ENCODE results near the gene ARHGDIB. TPM values are rescaled to one million over a fixed set of nuclear protein-coding genes. Genes with fewer than 3 reads are reported as not detected.

Gene ARHGDIB
- total RNA-seq, 1 experiment from 2014 or later = 1.6 TPM

DNA sequence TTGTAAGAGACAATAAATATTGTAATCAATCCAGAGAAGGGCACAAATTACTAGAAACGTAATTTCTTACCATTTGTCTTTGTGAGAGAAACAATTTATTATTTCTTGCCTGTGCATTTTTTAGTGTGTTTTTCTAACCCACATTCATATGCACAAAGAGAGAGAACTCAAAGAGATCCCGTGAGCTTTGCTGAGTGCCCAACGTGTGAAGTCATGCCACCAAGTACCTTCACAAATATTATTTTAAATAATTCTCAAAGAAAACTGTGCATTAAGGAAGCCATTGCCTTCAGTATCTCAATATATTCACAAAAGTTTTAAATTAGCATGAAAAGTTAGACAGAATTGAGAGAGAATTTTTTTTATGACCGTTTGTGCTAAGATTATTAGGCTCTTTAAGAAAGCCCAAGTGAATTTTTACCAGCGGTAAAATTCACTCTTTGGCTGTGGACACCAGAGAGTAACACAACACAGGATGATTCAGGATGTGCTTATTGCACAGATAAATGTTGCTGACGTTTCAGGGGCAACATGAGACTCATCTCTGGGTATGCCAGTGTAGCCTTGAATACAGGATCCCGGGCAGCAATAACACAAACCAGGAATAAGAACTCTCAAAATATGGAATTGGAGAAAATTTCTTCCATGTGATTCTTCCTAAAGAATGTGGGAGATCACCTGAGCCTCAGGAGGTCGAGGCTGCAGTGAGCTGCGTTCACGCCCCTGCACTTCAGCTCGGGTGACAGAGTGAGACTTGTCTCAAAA, 2.9 kb downstream of the ARHGDIB start:
- no peak overlapping the region for H3K27ac Mint-ChIP-seq
- H3K27me3 Mint-ChIP-seq (ENCODE audit: low read depth) = no peaks in the 10 kb centered on the region; the same call in 1 of the 2 replicates
- no peaks in the 10 kb centered on the region for H3K9me3 Mint-ChIP-seq
- H3K4me3 Mint-ChIP-seq = no peak overlapping the region
- CTCF ChIA-PET = interaction anchor here (1.3 kb wide), 1 partner anchor 22 kb away, joined by 4 read pairs; no protein-coding TSS in a partner anchor
- peaks cover 42% of the 10 kb centered on the region for H3K4me1 Mint-ChIP-seq
- POLR2A ChIA-PET = no interaction called here
- DNase-seq (ENCODE audit: low spot score) (no peak), ATAC-seq (no peak)
- no peaks in the 10 kb centered on the region for H3K36me3 Mint-ChIP-seq
- no peak for TF ChIP-seq SP1 (CRISPR knock-in tag; conservative IDR thresholded peaks at IDR 0.05)
- TF ChIP-seq ZNF671 (CRISPR knock-in tag; IDR thresholded peaks at IDR 0.05) = no peak
- TF ChIP-seq ZNF121 (CRISPR knock-in tag; IDR thresholded peaks at IDR 0.05) = no peak
- TF ChIP-seq, protein P1, sequence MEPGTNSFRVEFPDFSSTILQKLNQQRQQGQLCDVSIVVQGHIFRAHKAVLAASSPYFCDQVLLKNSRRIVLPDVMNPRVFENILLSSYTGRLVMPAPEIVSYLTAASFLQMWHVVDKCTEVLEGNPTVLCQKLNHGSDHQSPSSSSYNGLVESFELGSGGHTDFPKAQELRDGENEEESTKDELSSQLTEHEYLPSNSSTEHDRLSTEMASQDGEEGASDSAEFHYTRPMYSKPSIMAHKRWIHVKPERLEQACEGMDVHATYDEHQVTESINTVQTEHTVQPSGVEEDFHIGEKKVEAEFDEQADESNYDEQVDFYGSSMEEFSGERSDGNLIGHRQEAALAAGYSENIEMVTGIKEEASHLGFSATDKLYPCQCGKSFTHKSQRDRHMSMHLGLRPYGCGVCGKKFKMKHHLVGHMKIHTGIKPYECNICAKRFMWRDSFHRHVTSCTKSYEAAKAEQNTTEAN (CRISPR knock-in tag; IDR thresholded peaks at IDR 0.05) = no peak
- no peak for TF ChIP-seq FOXP1 (CRISPR knock-in tag; IDR thresholded peaks at IDR 0.05; ENCODE audit: borderline replicate concordance)

DNA sequence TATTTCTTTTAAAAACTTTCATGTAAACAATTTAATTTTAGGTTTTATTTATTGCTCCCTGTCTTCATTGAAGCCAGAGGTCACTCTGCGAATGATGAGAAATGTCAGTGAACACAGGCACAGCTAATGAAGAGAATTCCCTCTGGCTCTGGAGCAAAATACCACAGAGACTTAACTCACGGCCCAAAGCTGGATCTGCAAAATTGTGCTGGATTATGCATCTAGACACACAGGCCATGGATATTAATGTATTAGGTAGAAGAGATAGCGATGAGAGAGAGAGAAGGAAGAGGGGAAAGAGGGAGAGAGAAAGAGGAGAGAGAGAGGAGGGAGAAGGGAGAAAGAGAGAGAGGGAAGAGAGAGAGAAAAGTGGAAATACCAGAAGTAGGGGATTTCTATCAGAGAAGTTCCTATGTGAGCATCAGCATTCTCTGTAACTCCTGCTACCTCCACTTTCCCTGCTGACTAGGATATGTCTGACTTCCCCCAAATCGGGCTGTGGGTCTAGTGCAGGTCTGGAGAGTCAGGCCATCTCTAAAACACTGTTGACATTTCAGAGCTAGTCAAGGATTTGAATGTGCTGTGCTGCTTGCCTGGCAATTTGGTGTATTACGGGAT, 3.7 kb downstream of the ARHGDIB start:
- ChIA-PET POLR2A (no interaction called here), CTCF (no interaction called here)
- Mint-ChIP-seq H3K36me3 (no peaks in the 10 kb centered on the region), H3K4me3 (no peak overlapping the region), H3K9me3 (no peaks in the 10 kb centered on the region), H3K4me1 (peaks cover 42% of the 10 kb centered on the region), H3K27ac (no peak overlapping the region), H3K27me3 (ENCODE audit: low read depth) (no peaks in the 10 kb centered on the region; the same call in 1 of the 2 replicates)
- TF ChIP-seq, protein P2, sequence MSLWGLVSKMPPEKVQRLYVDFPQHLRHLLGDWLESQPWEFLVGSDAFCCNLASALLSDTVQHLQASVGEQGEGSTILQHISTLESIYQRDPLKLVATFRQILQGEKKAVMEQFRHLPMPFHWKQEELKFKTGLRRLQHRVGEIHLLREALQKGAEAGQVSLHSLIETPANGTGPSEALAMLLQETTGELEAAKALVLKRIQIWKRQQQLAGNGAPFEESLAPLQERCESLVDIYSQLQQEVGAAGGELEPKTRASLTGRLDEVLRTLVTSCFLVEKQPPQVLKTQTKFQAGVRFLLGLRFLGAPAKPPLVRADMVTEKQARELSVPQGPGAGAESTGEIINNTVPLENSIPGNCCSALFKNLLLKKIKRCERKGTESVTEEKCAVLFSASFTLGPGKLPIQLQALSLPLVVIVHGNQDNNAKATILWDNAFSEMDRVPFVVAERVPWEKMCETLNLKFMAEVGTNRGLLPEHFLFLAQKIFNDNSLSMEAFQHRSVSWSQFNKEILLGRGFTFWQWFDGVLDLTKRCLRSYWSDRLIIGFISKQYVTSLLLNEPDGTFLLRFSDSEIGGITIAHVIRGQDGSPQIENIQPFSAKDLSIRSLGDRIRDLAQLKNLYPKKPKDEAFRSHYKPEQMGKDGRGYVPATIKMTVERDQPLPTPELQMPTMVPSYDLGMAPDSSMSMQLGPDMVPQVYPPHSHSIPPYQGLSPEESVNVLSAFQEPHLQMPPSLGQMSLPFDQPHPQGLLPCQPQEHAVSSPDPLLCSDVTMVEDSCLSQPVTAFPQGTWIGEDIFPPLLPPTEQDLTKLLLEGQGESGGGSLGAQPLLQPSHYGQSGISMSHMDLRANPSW (CRISPR knock-in tag; conservative IDR thresholded peaks at IDR 0.05; ENCODE audit: low read depth) = no peak
- TF ChIP-seq OVOL2 (CRISPR knock-in tag; IDR thresholded peaks at IDR 0.05; ENCODE audit: borderline replicate concordance) = no peak
- TF ChIP-seq, protein P3, sequence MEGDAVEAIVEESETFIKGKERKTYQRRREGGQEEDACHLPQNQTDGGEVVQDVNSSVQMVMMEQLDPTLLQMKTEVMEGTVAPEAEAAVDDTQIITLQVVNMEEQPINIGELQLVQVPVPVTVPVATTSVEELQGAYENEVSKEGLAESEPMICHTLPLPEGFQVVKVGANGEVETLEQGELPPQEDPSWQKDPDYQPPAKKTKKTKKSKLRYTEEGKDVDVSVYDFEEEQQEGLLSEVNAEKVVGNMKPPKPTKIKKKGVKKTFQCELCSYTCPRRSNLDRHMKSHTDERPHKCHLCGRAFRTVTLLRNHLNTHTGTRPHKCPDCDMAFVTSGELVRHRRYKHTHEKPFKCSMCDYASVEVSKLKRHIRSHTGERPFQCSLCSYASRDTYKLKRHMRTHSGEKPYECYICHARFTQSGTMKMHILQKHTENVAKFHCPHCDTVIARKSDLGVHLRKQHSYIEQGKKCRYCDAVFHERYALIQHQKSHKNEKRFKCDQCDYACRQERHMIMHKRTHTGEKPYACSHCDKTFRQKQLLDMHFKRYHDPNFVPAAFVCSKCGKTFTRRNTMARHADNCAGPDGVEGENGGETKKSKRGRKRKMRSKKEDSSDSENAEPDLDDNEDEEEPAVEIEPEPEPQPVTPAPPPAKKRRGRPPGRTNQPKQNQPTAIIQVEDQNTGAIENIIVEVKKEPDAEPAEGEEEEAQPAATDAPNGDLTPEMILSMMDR (IDR thresholded peaks at IDR 0.05) = no peak
- no peak for TF ChIP-seq MYBL2 (CRISPR knock-in tag; IDR thresholded peaks at IDR 0.05)
- no peak for TF ChIP-seq HMGA2 (CRISPR knock-in tag; IDR thresholded peaks at IDR 0.05)
- TF ChIP-seq, protein P4, sequence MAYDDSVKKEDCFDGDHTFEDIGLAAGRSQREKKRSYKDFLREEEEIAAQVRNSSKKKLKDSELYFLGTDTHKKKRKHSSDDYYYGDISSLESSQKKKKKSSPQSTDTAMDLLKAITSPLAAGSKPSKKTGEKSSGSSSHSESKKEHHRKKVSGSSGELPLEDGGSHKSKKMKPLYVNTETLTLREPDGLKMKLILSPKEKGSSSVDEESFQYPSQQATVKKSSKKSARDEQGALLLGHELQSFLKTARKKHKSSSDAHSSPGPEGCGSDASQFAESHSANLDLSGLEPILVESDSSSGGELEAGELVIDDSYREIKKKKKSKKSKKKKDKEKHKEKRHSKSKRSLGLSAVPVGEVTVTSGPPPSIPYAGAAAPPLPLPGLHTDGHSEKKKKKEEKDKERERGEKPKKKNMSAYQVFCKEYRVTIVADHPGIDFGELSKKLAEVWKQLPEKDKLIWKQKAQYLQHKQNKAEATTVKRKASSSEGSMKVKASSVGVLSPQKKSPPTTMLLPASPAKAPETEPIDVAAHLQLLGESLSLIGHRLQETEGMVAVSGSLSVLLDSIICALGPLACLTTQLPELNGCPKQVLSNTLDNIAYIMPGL (CRISPR knock-in tag; IDR thresholded peaks at IDR 0.05) = no peak
- TF ChIP-seq ZNF232 (CRISPR knock-in tag; IDR thresholded peaks at IDR 0.05) = no peak
- DNase-seq (ENCODE audit: low spot score) (no peak), ATAC-seq (no peak)

DNA sequence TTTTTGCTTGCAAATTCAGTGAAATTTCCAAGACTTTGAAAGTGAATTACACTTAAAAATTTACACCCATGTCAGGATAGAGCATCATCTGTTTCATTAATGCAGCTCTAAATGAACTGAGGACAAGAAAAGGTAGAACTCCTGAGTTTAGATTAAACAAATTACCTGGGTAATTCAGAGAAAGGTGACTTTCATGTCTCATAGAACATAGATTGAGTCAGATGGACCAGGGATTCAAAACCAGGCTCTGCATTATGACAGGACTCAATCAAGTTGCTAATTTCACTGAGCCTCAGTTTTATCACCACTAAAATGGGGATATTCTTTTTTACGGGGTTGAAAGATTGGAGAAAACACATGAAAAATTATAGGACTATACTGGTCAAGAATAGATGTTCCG, 4.5 kb downstream of the ARHGDIB start:
- TF ChIP-seq TCF7 (CRISPR knock-in tag; IDR thresholded peaks at IDR 0.05; ENCODE audit: low read depth) (no peak), NFE2L1 (CRISPR knock-in tag; IDR thresholded peaks at IDR 0.05) (no peak)
- TF ChIP-seq, protein P4 (CRISPR knock-in tag; IDR thresholded peaks at IDR 0.05) = no peak
- ChIA-PET POLR2A (no interaction called here), CTCF (no interaction called here)
- Mint-ChIP-seq H3K9me3 (no peaks in the 10 kb centered on the region), H3K4me1 (peaks cover 42% of the 10 kb centered on the region), H3K4me3 (no peak overlapping the region), H3K27me3 (ENCODE audit: low read depth) (no peaks in the 10 kb centered on the region; the same call in 1 of the 2 replicates), H3K27ac (no peak overlapping the region), H3K36me3 (no peaks in the 10 kb centered on the region)
- DNase-seq (ENCODE audit: low spot score) (no peak), ATAC-seq (no peak)

Data from WTC11 (cell line).